GM23338 (cell line): ENCODE results near the gene NTM. TPM values are rescaled to one million over a fixed set of nuclear protein-coding genes. Genes with fewer than 3 reads are reported as not detected.

Source experiments
- ATAC-seq: fragments of 200-7000 bp; cut with Tn5 transposase; 3 replicates; pipeline ENCODE4 v1.9.1; 2020
- DNase-seq: peaks from one replicate; pipeline ENCODE4 v3.0.0-alpha.2; 2015; ENCODE audit warnings: low spot score
- H2AFZ ChIP-seq: fragments of 200-600 bp; sonication (generic); 2 replicates; pipeline ENCODE4 v1.8.0; 2016; ENCODE audit warnings: antibody characterized with exemption, mild to moderate bottlenecking, moderate library complexity
- H3F3A ChIP-seq: fragments of 200-600 bp; sonication (generic); replicated peaks from 2 replicates; pipeline ENCODE4 v1.8.0; 2017; ENCODE audit warnings: antibody characterized with exemption, mixed run types, low read depth
- H3K27ac ChIP-seq: fragments of 200-600 bp; sonication (generic); 2 replicates; pipeline ENCODE4 v1.6.1; 2016; ENCODE audit warnings: low read depth
- H3K27me3 ChIP-seq: fragments of 200-600 bp; sonication (generic); 2 replicates; pipeline ENCODE4 v1.8.0; 2016; ENCODE audit warnings: mild to moderate bottlenecking, mixed run types, moderate library complexity; ENCODE audit not compliant: insufficient read depth
- H3K36me3 ChIP-seq: fragments of 200-600 bp; sonication (generic); 2 replicates; pipeline ENCODE4 v1.8.0; 2016; ENCODE audit warnings: mild to moderate bottlenecking; ENCODE audit not compliant: insufficient read depth
- H3K4me1 ChIP-seq: fragments of 200-600 bp; sonication (generic); 2 replicates; pipeline ENCODE4 v1.8.0; 2016; ENCODE audit warnings: mild to moderate bottlenecking, moderate library complexity; ENCODE audit not compliant: insufficient read depth
- H3K4me2 ChIP-seq: fragments of 200-600 bp; sonication (generic); 2 replicates; pipeline ENCODE4 v1.7.1; 2017; ENCODE audit warnings: mixed run types
- H3K4me3 ChIP-seq: fragments of 200-600 bp; sonication (generic); 2 replicates; pipeline ENCODE4 v1.6.1; 2016; ENCODE audit warnings: mixed run types
- H3K79me2 ChIP-seq: fragments of 200-600 bp; sonication (generic); replicated peaks from 2 replicates; pipeline ENCODE4 v1.8.0; 2017; ENCODE audit warnings: mild to moderate bottlenecking; ENCODE audit not compliant: insufficient read depth
- H3K9me2 ChIP-seq: fragments of 200-600 bp; sonication (generic); 2 replicates; pipeline ENCODE4 v1.8.0; 2017; ENCODE audit not compliant: insufficient read depth
- H4K20me1 ChIP-seq: fragments of 200-600 bp; sonication (generic); replicated peaks from 2 replicates; pipeline ENCODE4 v1.8.0; 2017; ENCODE audit warnings: mild to moderate bottlenecking; ENCODE audit not compliant: insufficient read depth
- H3K27ac Mint-ChIP-seq: 2 replicates; pipeline ENCODE4 v1.8.0; 2020; ENCODE audit warnings: inconsistent platforms, mild to moderate bottlenecking, moderate library complexity, mixed read lengths
- H3K27me3 Mint-ChIP-seq: 3 replicates; pipeline ENCODE4 v1.8.0; 2022; ENCODE audit warnings: low read depth, mild to moderate bottlenecking, moderate library complexity, mixed read lengths, inconsistent platforms; ENCODE audit not compliant: insufficient read depth, poor library complexity
- H3K36me3 Mint-ChIP-seq: 3 replicates; pipeline ENCODE4 v1.8.0; 2021; ENCODE audit warnings: low read depth, mild to moderate bottlenecking, inconsistent platforms, moderate library complexity, mixed read lengths
- H3K4me1 Mint-ChIP-seq: 3 replicates; pipeline ENCODE4 v1.8.0; 2020; ENCODE audit warnings: mild to moderate bottlenecking, inconsistent platforms, mixed read lengths
- H3K4me3 Mint-ChIP-seq: 3 replicates; pipeline ENCODE4 v1.8.0; 2021; ENCODE audit warnings: moderate library complexity, mild to moderate bottlenecking, inconsistent platforms, mixed read lengths
- H3K9me3 Mint-ChIP-seq: 3 replicates; pipeline ENCODE4 v1.8.0; 2020; ENCODE audit warnings: moderate library complexity, mild to moderate bottlenecking, inconsistent platforms, mixed read lengths
- CREB1 ChIP-seq: fragments of 250-450 bp; sonication (Bioruptor Pico); IDR thresholded peaks from 2 replicates; pipeline ENCODE4 v1.5.0; 2020; ENCODE audit warnings: low read depth, mild to moderate bottlenecking, moderate library complexity
- ETS1 ChIP-seq: IDR thresholded peaks from 2 replicates; pipeline ENCODE4 v1.6.1; 2016; ENCODE audit warnings: antibody characterized with exemption
- EZH2 ChIP-seq: fragments of 200-600 bp; sonication (generic); IDR thresholded peaks from one replicate; pipeline ENCODE4 v1.8.0; 2017; ENCODE audit warnings: antibody characterized with exemption, mild to moderate bottlenecking, low read depth; ENCODE audit not compliant: unreplicated experiment
- EZH2phosphoT487 ChIP-seq: fragments of 200-600 bp; sonication (generic); IDR thresholded peaks from one replicate; pipeline ENCODE4 v1.8.1; 2018; ENCODE audit warnings: antibody characterized with exemption; ENCODE audit not compliant: unreplicated experiment
- JUNB ChIP-seq: IDR thresholded peaks from one replicate; pipeline ENCODE4 v1.6.1; 2016; ENCODE audit warnings: antibody characterized with exemption; ENCODE audit not compliant: unreplicated experiment
- NANOG ChIP-seq: IDR thresholded peaks from 2 replicates; pipeline ENCODE4 v1.6.1; 2016; ENCODE audit warnings: antibody characterized with exemption, borderline replicate concordance
- POLR2AphosphoS5 ChIP-seq: IDR thresholded peaks from 2 replicates; pipeline ENCODE4 v1.6.1; 2016; ENCODE audit warnings: antibody characterized with exemption, low read depth
- STAT1 ChIP-seq: IDR thresholded peaks from one replicate; pipeline ENCODE4 v1.6.1; 2016; ENCODE audit warnings: antibody characterized with exemption; ENCODE audit not compliant: unreplicated experiment
- ZNF114 ChIP-seq: fragments of 250-450 bp; sonication (Bioruptor Pico); IDR thresholded peaks from 2 replicates; pipeline ENCODE4 v1.5.0; 2020; ENCODE audit warnings: mild to moderate bottlenecking, moderate library complexity
- ZNF331 ChIP-seq: fragments of 250-450 bp; sonication (Bioruptor Pico); IDR thresholded peaks from 2 replicates; pipeline ENCODE4 v1.5.0; 2020; ENCODE audit warnings: low read depth, mild to moderate bottlenecking, moderate library complexity
- polyA plus RNA-seq: library from polyadenylated mRNA; unstranded; fragments of >200 nt; fragmentation: Nextera tagmentation; extraction: Ambion mirVana; gene quantifications from 2 replicates; pipeline ENCODE4 v1.2.1, GENCODE V29; 2016
- total RNA-seq: library from RNA; depleted of rRNA; stranded (reverse); fragments of >200 nt; shearing (Covaris generic); gene quantifications from 2 replicates; pipeline ENCODE4 v1.2.3, GENCODE V29; 2014
- TF ChIP-seq, protein P1 (sequence below): IDR thresholded peaks from one replicate; pipeline ENCODE4 v1.6.1; 2018; ENCODE audit warnings: antibody characterized with exemption; ENCODE audit not compliant: unreplicated experiment
- TF ChIP-seq, protein P2 (sequence below), 2 experiments: fragments of 200-600 bp in 1 of 2; sonication (generic) in 1 of 2; conservative IDR thresholded peaks; 2 replicates each; pipeline versions ENCODE4 v1.5.1 to v1.6.1; 2016 to 2017; ENCODE audit warnings: antibody characterized with exemption in 2 of 2, low read depth in 2 of 2, mild to moderate bottlenecking in 2 of 2, moderate library complexity in 1 of 2
- TF ChIP-seq, protein P3 (sequence below): fragments of 250-450 bp; sonication (Bioruptor Pico); IDR thresholded peaks from 2 replicates; pipeline ENCODE4 v1.5.0; 2020; ENCODE audit warnings: mild to moderate bottlenecking, moderate library complexity

Gene NTM
- total and polyA plus RNA-seq, 2 experiments from 2014 or later = 10.6 to 14.6 TPM

GRCh38 chr11:131987703-131988102 is 617.3 kb downstream of the NTM start:
- peaks cover 14% of the 10 kb centered on the region for H3K4me1 ChIP-seq
- no peak overlapping the region for H2AFZ ChIP-seq
- H3K27me3 ChIP-seq = no peaks in the 10 kb centered on the region
- DNase-seq (no peak), ATAC-seq (no peak)
- no peaks in the 10 kb centered on the region for H3F3A ChIP-seq
- no peaks in the 10 kb centered on the region for H3K9me2 ChIP-seq
- Mint-ChIP-seq H3K9me3 (no peaks in the 10 kb centered on the region), H3K4me3 (no peak overlapping the region), H3K36me3 (no peaks in the 10 kb centered on the region), H3K27me3 (no peaks in the 10 kb centered on the region), H3K27ac (no peak overlapping the region), H3K4me1 (peaks cover 23% of the 10 kb centered on the region)
- H3K36me3 ChIP-seq = no peaks in the 10 kb centered on the region
- no peak overlapping the region for H3K27ac ChIP-seq
- H4K20me1 ChIP-seq = no peaks in the 10 kb centered on the region
- no peak for TF ChIP-seq STAT1
- TF ChIP-seq CREB1 (CRISPR knock-in tag) = no peak
- TF ChIP-seq NANOG = no peak
- TF ChIP-seq EZH2 = no peak
- no peak for TF ChIP-seq ETS1
- TF ChIP-seq ZNF331 (CRISPR knock-in tag) = no peak
- TF ChIP-seq, protein P1, sequence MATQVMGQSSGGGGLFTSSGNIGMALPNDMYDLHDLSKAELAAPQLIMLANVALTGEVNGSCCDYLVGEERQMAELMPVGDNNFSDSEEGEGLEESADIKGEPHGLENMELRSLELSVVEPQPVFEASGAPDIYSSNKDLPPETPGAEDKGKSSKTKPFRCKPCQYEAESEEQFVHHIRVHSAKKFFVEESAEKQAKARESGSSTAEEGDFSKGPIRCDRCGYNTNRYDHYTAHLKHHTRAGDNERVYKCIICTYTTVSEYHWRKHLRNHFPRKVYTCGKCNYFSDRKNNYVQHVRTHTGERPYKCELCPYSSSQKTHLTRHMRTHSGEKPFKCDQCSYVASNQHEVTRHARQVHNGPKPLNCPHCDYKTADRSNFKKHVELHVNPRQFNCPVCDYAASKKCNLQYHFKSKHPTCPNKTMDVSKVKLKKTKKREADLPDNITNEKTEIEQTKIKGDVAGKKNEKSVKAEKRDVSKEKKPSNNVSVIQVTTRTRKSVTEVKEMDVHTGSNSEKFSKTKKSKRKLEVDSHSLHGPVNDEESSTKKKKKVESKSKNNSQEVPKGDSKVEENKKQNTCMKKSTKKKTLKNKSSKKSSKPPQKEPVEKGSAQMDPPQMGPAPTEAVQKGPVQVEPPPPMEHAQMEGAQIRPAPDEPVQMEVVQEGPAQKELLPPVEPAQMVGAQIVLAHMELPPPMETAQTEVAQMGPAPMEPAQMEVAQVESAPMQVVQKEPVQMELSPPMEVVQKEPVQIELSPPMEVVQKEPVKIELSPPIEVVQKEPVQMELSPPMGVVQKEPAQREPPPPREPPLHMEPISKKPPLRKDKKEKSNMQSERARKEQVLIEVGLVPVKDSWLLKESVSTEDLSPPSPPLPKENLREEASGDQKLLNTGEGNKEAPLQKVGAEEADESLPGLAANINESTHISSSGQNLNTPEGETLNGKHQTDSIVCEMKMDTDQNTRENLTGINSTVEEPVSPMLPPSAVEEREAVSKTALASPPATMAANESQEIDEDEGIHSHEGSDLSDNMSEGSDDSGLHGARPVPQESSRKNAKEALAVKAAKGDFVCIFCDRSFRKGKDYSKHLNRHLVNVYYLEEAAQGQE = no peak
- TF ChIP-seq EZH2phosphoT487 = no peak
- TF ChIP-seq ZNF114 = no peak
- TF ChIP-seq, protein P2, sequence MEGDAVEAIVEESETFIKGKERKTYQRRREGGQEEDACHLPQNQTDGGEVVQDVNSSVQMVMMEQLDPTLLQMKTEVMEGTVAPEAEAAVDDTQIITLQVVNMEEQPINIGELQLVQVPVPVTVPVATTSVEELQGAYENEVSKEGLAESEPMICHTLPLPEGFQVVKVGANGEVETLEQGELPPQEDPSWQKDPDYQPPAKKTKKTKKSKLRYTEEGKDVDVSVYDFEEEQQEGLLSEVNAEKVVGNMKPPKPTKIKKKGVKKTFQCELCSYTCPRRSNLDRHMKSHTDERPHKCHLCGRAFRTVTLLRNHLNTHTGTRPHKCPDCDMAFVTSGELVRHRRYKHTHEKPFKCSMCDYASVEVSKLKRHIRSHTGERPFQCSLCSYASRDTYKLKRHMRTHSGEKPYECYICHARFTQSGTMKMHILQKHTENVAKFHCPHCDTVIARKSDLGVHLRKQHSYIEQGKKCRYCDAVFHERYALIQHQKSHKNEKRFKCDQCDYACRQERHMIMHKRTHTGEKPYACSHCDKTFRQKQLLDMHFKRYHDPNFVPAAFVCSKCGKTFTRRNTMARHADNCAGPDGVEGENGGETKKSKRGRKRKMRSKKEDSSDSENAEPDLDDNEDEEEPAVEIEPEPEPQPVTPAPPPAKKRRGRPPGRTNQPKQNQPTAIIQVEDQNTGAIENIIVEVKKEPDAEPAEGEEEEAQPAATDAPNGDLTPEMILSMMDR (conservative IDR thresholded peaks at IDR 0.05; ENCODE audit: low read depth in 2 of 2) = no peak
- TF ChIP-seq, protein P3, sequence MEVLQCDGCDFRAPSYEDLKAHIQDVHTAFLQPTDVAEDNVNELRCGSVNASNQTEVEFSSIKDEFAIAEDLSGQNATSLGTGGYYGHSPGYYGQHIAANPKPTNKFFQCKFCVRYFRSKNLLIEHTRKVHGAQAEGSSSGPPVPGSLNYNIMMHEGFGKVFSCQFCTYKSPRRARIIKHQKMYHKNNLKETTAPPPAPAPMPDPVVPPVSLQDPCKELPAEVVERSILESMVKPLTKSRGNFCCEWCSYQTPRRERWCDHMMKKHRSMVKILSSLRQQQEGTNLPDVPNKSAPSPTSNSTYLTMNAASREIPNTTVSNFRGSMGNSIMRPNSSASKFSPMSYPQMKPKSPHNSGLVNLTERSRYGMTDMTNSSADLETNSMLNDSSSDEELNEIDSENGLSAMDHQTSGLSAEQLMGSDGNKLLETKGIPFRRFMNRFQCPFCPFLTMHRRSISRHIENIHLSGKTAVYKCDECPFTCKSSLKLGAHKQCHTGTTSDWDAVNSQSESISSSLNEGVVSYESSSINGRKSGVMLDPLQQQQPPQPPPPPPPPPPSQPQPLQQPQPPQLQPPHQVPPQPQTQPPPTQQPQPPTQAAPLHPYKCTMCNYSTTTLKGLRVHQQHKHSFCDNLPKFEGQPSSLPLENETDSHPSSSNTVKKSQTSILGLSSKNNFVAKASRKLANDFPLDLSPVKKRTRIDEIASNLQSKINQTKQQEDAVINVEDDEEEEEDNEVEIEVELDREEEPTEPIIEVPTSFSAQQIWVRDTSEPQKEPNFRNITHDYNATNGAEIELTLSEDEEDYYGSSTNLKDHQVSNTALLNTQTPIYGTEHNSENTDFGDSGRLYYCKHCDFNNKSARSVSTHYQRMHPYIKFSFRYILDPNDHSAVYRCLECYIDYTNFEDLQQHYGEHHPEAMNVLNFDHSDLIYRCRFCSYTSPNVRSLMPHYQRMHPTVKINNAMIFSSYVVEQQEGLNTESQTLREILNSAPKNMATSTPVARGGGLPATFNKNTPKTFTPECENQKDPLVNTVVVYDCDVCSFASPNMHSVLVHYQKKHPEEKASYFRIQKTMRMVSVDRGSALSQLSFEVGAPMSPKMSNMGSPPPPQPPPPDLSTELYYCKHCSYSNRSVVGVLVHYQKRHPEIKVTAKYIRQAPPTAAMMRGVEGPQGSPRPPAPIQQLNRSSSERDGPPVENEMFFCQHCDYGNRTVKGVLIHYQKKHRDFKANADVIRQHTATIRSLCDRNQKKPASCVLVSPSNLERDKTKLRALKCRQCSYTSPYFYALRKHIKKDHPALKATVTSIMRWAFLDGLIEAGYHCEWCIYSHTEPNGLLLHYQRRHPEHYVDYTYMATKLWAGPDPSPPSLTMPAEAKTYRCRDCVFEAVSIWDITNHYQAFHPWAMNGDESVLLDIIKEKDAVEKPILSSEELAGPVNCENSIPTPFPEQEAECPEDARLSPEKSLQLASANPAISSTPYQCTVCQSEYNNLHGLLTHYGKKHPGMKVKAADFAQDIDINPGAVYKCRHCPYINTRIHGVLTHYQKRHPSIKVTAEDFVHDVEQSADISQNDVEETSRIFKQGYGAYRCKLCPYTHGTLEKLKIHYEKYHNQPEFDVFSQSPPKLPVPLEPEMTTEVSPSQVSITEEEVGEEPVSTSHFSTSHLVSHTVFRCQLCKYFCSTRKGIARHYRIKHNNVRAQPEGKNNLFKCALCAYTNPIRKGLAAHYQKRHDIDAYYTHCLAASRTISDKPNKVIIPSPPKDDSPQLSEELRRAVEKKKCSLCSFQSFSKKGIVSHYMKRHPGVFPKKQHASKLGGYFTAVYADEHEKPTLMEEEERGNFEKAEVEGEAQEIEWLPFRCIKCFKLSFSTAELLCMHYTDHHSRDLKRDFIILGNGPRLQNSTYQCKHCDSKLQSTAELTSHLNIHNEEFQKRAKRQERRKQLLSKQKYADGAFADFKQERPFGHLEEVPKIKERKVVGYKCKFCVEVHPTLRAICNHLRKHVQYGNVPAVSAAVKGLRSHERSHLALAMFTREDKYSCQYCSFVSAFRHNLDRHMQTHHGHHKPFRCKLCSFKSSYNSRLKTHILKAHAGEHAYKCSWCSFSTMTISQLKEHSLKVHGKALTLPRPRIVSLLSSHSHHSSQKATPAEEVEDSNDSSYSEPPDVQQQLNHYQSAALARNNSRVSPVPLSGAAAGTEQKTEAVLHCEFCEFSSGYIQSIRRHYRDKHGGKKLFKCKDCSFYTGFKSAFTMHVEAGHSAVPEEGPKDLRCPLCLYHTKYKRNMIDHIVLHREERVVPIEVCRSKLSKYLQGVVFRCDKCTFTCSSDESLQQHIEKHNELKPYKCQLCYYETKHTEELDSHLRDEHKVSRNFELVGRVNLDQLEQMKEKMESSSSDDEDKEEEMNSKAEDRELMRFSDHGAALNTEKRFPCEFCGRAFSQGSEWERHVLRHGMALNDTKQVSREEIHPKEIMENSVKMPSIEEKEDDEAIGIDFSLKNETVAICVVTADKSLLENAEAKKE (CRISPR knock-in tag) = no peak
- no peak for TF ChIP-seq POLR2AphosphoS5
- no peak for TF ChIP-seq JUNB
- no peaks in the 10 kb centered on the region for H3K79me2 ChIP-seq
- no peak overlapping the region for H3K4me3 ChIP-seq
- H3K4me2 ChIP-seq = no peak overlapping the region
